Epithelial cell of proximal tubule (primary cell): Measurements from ENCODE around the gene ECEL1. TPM values are rescaled to one million over a fixed set of nuclear protein-coding genes. Genes with fewer than 3 reads are reported as not detected.

Experiments
- DNase-seq: peaks from one replicate; pipeline ENCODE4 v3.0.0-alpha.2; 2011; ENCODE audit warnings: low read depth
- H3K4me3 ChIP-seq: 2 replicates; pipeline ENCODE4 v1.5.1; 2011; ENCODE audit warnings: low read depth, mild to moderate bottlenecking, low read length
- CTCF ChIP-seq: conservative IDR thresholded peaks from 2 replicates; pipeline ENCODE4 v1.5.1; 2012; ENCODE audit warnings: low read depth, mild to moderate bottlenecking, low read length
- total RNA-seq: library from RNA; depleted of rRNA; stranded (reverse); fragments of >200 nt; gene quantifications from 2 replicates; pipeline ENCODE4 v1.2.3, GENCODE V29; 2015

The ECEL1 gene
- total RNA-seq, 1 donor from 2014 or later = not detected

DNA sequence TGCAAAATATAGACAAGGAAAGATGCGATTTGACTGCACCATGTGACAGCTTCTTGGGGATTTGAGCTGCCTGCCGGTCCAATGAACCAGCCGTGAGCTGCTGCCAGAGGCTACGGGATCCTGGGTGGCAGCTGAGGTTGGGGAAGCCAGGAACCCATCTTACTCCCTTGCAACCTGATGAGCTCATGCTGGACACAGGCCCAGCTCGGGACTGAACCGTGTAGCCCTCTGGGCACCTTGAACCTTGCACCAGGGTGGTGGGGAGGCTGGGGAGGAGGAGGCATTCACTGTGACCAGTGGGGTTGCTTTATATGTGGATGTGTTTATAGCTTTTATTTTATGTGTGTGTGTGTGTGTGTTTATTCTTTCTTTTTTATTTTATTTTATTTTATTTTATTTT, 22.6 kb downstream of the ECEL1 start:
- TF ChIP-seq CTCF = no peak
- no peak overlapping the region for H3K4me3 ChIP-seq
- DNase-seq = no peak

DNA sequence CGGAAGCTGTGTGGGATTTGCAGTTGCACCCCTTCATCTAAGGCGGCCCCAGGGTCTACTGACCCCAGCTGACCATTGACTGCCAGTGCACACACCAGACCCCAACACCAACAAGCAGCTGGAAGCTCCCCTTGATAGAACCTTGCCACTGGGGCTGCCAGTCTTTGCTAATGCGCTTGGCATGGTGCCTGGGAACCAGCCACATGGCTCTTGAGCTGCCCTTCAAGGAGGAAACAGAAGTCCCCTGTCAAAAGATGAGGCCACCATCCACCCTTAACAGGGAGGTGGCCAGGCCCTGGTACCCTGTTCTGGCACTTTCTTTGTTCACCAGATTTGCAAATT, 23.1 kb downstream of the ECEL1 start:
- H3K4me3 ChIP-seq = no peak overlapping the region
- TF ChIP-seq CTCF = no peak

DNA sequence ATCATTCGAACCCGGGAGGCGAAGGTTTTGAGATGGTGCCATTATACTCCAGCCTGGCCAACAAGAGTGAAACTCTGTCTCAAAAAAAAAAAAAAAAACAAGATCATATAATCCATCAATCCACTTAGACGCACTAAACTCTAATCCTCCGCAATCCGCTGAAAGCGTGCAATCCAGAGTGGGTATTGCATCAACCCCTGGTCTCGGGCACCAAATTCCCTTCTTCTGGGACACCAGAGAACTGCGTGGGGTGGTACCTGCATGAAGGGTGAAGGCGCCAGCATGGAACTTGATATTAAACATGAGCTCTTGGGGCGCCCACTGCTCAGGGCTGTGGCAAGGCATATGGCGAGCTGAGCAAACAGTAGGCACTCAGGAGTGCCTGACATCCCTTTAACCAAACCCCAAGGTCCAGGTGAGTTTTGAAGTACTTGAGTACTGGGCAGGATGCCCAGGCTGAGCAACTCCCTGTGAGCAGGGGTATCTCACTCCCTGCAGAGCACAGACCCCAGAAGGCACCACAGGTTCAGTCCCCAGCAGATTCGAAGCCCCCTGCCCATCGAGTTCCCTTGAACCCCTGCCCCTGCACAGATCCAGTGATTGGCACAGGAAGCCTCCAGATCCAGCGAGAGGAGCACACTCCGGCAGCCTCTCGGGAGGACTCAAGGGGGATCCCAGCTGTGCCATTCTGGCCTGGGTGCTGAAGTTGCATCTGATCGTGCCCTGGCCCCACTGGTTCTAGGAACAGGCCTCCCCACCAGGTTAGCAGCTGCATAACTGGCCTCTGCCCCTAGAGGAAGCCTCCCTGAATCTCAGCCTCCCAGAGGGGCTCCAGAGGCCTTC, 23.7 kb downstream of the ECEL1 start:
- H3K4me3 ChIP-seq = no peak overlapping the region
- TF ChIP-seq CTCF = no peak
- DNase-seq = no peak

More for the DNA sequence above, 23.1 kb downstream of the ECEL1 start:
- DNase-seq = no peak

DNA sequence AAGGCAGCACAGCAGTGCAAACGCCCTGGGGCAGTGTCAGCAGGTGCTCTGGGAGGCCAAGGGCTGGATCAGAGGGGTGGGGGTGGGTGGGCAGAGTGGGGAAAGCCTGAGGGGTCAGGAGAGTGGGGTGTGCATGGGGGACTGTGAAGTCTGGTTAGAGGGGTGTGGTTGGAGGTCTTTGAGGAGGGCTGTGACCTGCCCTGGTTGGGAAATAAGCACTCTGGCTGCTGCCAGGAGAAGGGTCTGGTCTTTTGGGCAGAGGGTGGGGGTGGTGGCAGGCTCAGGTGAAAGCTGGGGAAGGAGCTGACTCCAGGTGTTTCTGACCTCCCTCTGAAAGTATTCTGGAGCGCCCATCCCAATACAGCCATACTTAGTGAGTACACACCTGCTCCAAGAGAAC, 27.5 kb downstream of the ECEL1 start:
- no peak for TF ChIP-seq CTCF
- H3K4me3 ChIP-seq = no peak overlapping the region
- DNase-seq = no peak

GRCh38 chr2:232459419-232460035, 28.1 kb downstream of the ECEL1 start:
- DNase-seq = no peak
- no peak for TF ChIP-seq CTCF
- H3K4me3 ChIP-seq = no peak overlapping the region

- no peak overlapping the region for H3K4me3 ChIP-seq
- DNase-seq = no peak
- no peak for TF ChIP-seq CTCF
These were observed 28.8 kb downstream of the ECEL1 start for GRCh38 chr2:232458661-232459418.
